Measurements from ENCODE around the gene E4F1. TPM values are rescaled to one million over a fixed set of nuclear protein-coding genes. Genes with fewer than 3 reads are reported as not detected.

The E4F1 gene
- total and polyA plus RNA-seq, 7 donors: 11.1 to 22.9 (median 16.8) TPM

- Histone ChIP-seq H3K9me3 (no peaks in the 10 kb centered on the region), H3K4me1 (peaks cover 19% of the 10 kb centered on the region), H3K36me3 (ENCODE audit: insufficient read depth in 1 of 2, low read depth in 1 of 2) (peaks cover 0 to 17% of the 10 kb centered on the region in 2 donors), H3K4me3 (peak overlapping the region; percentile 92), H3K27ac (peak overlapping the region; percentile 86), H3K27me3 (ENCODE audit: insufficient read depth in 3 of 3, low read length in 2 of 3) (no peaks in the 10 kb centered on the region)
- intact Hi-C loops (cut with DNase I): no loop called here
- peak; percentile 61 to 70 (median 68) for ATAC-seq
- peak in 1 of 2 donors; percentile 56 for DNase-seq
- TF ChIP-seq, protein P1, sequence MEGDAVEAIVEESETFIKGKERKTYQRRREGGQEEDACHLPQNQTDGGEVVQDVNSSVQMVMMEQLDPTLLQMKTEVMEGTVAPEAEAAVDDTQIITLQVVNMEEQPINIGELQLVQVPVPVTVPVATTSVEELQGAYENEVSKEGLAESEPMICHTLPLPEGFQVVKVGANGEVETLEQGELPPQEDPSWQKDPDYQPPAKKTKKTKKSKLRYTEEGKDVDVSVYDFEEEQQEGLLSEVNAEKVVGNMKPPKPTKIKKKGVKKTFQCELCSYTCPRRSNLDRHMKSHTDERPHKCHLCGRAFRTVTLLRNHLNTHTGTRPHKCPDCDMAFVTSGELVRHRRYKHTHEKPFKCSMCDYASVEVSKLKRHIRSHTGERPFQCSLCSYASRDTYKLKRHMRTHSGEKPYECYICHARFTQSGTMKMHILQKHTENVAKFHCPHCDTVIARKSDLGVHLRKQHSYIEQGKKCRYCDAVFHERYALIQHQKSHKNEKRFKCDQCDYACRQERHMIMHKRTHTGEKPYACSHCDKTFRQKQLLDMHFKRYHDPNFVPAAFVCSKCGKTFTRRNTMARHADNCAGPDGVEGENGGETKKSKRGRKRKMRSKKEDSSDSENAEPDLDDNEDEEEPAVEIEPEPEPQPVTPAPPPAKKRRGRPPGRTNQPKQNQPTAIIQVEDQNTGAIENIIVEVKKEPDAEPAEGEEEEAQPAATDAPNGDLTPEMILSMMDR (IDR thresholded peaks at IDR 0.05): no peak
- 5 to 10% (median 5%) methylated on average over 12 to 22 of the region's 22 CpGs for WGBS, 3 donors
Observed at GRCh38 chr16:2223942-2224486, 623 bp downstream of the E4F1 start.

DNA sequence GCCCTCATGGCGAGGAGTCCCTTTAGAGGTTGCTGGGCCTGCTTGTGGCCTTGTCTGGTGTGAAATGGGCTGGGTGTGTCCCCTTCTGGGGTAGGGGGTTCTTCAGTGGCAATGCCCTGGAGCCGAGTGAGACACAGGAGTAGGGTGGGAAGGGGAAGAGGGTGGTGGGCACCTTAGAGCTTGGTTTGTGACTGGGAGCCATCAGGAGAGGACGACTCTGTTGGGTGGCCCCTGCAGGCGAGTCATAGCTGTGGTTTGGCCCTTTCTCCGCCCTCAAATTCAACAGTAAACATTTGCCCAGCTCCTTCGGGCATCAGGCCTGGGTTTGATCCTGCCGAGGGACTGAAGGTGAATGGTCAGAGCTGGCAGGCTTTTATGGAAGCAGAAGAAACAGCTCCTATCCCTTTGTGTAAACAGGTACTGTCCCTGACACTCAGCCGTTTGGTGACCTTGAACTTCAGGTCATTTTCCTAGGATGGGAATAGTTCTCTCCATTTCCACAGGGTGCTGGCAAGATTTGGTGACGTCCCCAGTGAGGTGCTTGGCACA, 2.9 kb downstream of the E4F1 start:
- Histone ChIP-seq H3K36me3 (ENCODE audit: insufficient read depth in 1 of 2, low read depth in 1 of 2) (peaks cover 0 to 39% of the 10 kb centered on the region in 2 donors), H3K4me1 (peaks cover 19% of the 10 kb centered on the region), H3K9me3 (no peaks in the 10 kb centered on the region), H3K27ac (peak overlapping the region; percentile 30), H3K27me3 (ENCODE audit: insufficient read depth in 3 of 3, low read length in 2 of 3) (no peaks in the 10 kb centered on the region), H3K4me3 (no peak overlapping the region)
- intact Hi-C loops (cut with DNase I): loop anchor here (2.0 kb wide), 1 partner anchor 20 kb away; no protein-coding TSS in a partner anchor
- ATAC-seq: no peak
- TF ChIP-seq, protein P1 (IDR thresholded peaks at IDR 0.05): no peak
- WGBS, 3 donors: 63 to 70% (median 64%) methylated on average over 9 of the region's 9 CpGs
- no peak for DNase-seq

DNA sequence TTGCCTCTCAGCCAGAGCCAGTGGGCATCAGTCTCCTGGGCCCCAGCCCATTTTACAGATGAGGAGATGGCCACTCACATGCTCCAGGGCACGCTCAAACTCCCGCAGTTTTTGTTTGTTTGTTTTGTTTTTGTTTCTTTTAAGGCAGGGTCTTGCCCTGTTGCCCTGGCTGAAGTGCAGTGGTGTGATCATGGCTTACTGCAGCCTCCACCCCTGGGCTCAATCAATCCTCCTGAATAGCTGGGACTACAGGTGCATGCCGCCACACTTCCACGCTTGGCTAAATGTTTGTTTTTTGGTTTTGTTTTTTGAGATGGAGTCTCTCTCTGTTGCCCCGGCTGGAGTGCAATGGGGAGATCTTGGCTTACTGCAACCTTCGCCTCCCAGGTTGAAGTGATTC, 3.5 kb downstream of the E4F1 start:
- no peaks in the 10 kb centered on the region for H3K9me3 ChIP-seq
- no peak overlapping the region for H3K27ac ChIP-seq
- 90% methylated on average over 6 of the region's 6 CpGs for WGBS, 3 donors
- ATAC-seq: no peak
- H3K36me3 ChIP-seq (ENCODE audit: insufficient read depth in 1 of 2, low read depth in 1 of 2): peaks cover 0 to 45% of the 10 kb centered on the region in 2 donors
- intact Hi-C loops (cut with DNase I): loop anchor here (2.0 kb wide), 1 partner anchor 20 kb away; no protein-coding TSS in a partner anchor
- H3K4me1 ChIP-seq: peaks cover 19% of the 10 kb centered on the region
- DNase-seq: no peak
- no peak overlapping the region for H3K4me3 ChIP-seq
- no peaks in the 10 kb centered on the region for H3K27me3 ChIP-seq (ENCODE audit: insufficient read depth in 3 of 3, low read length in 2 of 3)
- TF ChIP-seq, protein P1 (IDR thresholded peaks at IDR 0.05): no peak

DNA sequence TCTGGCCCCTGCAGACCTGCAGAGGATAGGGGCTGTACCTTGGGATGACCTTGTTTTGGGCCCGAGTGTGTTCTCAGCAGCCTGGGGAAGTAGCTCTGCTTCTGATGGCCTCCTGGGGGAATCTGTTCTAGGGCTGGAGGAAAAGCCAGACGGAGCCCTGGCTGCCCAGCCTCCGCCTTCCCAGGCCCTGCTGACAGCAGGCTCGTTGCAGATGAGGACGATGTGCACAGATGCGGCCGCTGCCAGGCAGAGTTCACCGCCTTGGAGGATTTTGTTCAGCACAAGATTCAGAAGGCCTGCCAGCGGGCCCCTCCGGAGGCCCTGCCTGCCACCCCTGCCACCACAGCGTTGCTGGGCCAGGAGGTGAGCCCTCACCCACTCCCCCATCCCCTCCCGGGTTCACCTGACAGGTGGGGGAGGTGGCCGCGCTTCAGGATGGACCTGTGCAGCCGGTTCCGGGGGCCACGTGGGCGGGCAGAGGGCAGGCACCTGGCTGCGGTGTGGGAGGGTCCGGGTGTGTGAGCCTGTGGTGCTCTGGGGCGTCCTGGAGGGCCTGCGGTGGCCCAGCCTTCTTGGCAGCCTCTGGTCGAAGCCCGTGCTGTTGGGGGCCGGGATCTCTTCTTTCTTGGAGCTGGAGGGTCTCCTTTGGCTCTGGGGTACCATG, 4.9 kb downstream of the E4F1 start:
- ATAC-seq: no peak
- WGBS, 3 donors: 88 to 91% (median 89%) methylated on average over 25 of the region's 25 CpGs
- peaks cover 3 to 58% of the 10 kb centered on the region in 2 donors for H3K36me3 ChIP-seq (ENCODE audit: insufficient read depth in 1 of 2, low read depth in 1 of 2)

More for the DNA sequence above, 4.9 kb downstream of the E4F1 start:
- no peak for DNase-seq
- Histone ChIP-seq H3K4me3 (no peak overlapping the region), H3K27me3 (ENCODE audit: insufficient read depth in 3 of 3, low read length in 2 of 3) (no peaks in the 10 kb centered on the region), H3K27ac (no peak overlapping the region), H3K9me3 (no peaks in the 10 kb centered on the region), H3K4me1 (peaks cover 19% of the 10 kb centered on the region)
- intact Hi-C loops (cut with DNase I): no loop called here
- TF ChIP-seq, protein P1 (IDR thresholded peaks at IDR 0.05): no peak

Measured in psoas muscle (tissue), 8 donors.